Activated CD8-positive, alpha-beta memory T cell treated with anti-CD3 and anti-CD28 coated beads for 1 hour (primary cell): Measurements from ENCODE around the gene FBXO9.
A peak's percentile ranks its signal among the peaks of the same experiment; 100 is the strongest.

Source experiments
- DNase-seq, 2 donors: peaks; one replicate each; pipeline ENCODE4 v3.0.0-alpha.2; 2020; ENCODE audit warnings: low read depth in 1 of 2; ENCODE audit errors: extremely low read depth in 1 of 2

The FBXO9 gene

DNA sequence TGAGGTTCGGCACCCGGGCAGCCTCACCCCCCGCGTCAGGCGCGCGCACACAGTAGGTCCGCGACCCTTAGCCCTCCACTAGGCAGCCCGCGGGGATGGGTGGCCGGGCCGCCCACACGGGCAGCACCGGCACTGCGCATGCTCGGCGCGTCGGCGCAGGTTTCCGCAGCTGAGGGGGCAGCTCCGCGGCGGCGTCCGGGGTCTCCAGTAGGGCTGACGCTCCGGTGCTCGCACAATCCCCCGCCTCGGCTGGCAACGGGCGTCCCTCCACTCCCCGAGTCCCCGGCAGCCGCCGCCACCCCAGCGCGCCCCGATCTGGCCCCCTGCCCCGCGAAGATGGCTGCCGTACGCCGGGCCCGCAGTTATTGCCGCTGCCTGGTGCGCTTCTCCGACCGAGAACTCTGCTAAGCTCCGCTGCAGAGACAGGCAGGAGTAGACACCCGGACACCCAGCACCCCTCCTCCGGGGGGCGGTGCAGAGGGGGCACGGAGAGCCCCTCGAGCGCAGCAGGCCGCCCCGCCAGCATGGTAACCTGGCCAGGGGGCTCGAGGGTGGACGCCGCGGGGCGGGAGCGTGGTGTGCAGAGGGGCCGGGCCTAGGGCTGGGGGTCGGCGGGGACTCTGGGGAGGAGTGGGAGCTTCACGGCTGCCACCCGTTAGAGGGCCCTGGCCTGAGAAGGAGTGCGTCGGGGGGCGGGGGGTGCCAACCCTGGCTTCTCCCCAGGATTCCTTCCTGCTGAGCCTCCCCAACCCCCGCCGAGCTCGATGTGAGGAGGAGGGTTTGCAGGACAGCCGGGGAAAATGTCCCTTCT is at the start of gene FBXO9:
Gene FBXO9 (plus strand): TSS at position 139 of the 811 bp plus-strand sequence. CDS start 386 bp downstream, at position 525.
- peak in 1 of 2 donors; percentile 63 for DNase-seq

DNA sequence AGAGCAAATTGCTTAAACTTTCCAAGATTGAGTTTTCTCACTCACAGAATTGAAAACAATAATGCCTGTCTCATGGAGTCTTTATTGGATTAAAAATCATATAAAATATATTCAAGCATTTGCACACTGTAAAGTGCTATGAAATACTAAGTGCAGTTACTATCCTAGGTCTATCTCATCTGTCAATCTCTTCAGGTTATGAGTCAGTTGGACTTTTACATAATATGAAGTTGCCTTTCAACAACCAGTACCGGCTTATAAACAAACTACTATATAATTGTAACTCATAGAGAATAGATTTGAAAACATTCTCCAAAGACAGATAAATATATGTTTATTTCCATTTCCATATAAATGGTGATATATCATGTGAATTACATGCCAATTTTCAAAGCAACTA is 49.7 kb upstream of the FBXO9 start:
- DNase-seq: no peak

DNA sequence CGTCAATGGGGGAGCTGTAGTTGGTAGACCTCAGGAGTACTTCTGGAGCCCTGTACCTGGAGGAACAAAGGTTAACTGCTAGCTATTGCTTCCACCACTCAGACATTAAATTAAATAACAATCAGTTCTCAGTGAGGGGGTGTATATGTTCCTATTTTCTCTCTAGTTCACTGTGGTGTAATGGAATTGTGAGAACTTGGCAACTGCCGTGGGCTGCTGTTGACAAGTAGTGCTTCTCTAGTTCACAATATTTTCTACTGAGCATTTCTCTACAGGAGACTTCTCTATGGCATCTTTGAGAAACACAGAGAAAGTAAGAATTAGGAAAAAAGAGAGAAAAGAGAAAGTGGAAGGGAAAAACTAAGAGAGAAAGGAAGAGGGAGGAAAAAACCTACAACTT is 46.8 kb upstream of the FBXO9 start:
- DNase-seq: no peak

DNA sequence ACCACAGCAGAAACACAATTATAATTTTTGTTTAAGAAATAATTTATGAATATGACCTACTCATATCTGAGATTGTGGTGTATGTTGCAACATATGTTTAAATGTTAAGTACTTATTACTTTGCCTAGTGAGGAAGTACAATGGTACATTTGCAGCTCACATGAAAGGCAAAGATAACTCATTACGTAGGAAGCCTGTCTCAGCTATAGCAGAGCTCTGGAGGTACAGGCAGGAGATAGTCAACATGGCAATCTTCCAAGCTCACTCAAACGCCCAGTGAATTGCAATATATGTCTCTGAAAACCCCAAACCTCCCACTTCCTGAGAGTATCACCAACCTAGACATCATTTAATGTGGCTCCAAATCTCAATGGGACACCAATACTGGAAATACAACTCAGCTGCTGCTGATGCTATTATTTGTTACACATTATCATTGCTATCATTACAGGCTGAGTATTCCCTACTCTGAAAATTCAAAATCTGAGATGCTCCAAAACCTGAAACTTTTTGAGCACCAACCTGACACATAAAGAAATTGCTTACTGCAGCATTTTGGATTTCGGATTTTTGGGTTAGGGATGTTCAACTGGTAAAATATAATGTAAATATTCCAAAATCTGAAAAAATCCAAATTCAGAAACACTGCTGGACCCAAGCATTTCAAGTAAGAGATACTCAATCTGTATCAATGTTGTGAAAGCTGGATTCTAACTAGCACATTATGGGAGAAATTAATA is 45.0 kb upstream of the FBXO9 start:
- no peak for DNase-seq

DNA sequence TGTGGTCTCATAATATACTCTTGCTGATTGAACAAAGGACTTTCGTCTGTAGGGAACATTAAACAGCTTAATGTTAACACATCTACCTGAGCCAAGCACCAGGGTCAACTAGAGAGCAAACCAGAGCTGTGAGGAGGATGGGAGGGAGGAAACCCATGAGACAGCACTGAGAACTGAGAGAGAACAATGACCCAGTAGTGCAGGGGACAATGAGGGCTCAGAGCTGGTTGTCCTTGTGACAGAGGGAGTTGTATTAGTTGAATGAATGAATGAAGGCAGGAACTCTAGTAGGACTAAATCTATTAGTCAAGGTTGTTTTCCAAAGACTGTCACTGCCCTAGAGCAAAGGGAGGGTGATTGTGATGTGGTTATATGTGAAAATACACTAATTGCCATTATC is 41.9 kb upstream of the FBXO9 start:
- DNase-seq: no peak

DNA sequence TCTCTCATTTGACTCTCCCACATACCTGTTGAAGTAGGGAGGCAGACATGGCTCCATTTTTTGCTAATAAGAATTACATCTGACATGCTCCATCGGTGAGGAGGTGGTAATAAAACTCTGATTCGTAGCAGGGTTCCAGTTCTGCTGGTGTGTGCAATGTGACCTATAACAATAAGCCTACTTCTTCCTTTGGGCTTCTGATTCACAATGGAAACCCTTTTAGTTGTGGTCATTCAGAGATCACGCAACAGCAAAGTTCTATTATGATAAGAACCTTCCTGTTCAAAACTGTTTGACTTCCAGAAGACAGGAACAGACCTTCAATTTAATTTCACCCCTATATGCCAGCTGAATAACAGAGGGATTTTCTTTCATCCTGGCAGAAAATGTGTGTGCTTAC is 38.7 kb upstream of the FBXO9 start:
- DNase-seq: no peak

DNA sequence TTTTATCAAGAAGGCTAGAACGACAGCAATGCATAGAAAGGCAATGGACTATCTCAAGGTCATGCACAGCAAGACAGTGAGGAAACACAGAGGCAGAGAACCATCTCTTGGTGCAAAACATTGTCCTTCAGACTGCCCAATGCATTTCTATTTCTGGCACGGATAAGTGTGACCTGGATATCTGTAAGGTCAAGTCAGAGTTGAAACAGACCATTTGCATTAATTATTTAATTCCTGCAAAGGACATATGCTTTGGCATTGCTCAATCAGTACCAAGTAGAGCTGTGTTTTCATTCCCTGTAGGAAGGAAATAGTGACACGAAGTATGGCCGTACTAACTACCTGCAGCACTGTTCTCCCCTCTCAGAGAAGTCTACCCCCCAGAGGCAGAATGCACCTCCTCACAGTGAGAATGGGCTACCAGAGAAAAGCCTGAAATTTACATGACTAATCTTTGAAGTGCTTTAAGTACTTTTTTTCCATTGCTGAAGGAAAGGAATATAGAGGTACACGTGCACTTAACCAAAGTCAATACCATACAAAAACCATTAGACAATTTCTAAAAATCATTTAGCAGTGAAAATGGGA is 38.0 kb upstream of the FBXO9 start:
- DNase-seq: no peak

DNA sequence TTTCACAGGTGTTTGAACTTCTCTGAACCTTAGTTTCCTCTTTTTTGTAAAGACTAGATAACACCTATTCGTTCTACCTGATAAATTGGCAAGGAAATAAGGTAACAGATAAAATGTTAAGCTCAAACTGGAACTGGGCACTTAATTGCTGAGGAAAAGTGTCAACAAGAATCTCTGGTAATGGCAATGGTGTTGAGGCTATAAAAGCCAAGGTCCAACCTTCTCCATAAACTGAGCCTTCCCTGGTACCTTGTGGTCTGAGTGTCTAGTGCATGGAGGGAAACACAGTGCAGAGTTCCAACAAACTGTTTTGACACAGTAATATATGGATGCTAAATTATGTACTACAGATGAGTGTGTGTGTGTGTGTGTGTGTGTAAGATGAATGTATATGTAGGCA is 36.7 kb upstream of the FBXO9 start:
- no peak for DNase-seq

DNA sequence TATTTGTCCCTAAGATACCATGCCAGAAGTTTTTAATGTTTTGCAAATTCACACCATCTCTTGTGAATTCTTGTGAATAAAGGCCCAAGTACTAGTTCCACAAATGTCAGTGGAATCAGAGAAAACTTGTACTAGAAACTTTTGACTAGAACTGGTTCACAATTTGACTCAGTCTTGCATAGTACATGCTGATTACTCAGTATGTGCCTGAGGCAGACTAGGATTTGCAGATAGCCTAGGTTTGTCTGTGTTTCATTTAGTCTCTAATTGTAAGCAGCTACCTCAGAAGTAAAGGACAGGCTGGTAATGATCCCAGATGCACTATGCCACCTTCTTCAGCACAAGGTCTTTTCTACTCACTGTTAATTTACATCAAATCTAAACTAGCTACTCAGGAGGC is 35.9 kb upstream of the FBXO9 start:
- DNase-seq: no peak

DNA sequence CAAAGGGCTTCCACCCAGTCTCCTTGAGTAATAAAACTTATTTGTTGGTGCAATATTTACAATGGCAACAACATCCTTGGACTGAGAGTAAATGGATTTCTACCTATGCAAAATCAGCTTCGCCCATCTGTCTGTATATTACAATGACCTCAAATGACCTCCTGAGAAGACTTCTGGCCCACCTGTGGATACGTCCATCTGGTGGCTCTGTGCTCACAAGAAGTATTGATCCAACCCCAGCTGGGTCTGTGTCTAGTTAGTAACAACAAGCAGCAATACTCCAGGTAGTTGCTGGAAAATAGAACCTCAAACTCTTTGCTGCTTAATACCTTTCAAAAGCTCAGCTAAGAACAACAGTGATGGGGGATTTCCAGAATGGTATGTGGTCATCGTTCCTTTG is 35.4 kb upstream of the FBXO9 start:
- no peak for DNase-seq

DNA sequence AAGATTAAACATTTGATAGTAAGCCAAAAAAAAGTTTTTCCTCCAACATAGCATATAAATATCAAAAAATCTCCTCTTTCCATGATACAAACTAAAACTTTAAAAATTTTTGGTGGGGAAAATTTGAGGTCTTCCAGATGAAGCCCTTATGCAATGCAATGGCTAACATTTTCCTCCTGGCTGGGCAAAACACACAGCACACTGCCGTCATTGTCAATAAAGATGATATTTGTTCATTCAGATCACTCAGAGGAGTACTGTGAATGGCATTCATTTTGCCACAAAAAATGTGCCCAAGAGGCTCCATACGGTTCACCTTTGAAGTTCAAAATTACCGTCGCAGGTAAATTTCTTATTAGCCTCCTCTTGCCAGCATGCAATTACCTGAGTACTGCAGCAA is 33.9 kb upstream of the FBXO9 start:
- DNase-seq: no peak

DNA sequence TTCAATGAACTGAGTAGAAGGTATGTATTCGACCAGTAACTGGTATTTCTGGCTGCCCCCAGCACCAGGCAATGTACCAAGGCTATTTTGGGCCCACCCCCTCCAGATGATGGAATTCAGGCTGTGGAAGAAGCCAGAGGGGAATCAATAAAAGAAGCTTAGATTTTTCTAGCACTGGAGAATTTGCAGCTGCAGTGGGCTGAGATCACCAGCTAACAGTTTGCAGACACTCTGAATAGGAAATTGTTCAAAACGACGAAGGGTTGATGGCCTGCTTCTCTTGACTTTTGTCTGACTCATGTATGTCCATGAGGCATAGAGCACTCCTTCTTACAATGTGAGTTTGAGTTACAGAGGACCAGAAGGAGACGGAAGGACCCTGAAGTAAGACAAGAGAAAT is 32.4 kb upstream of the FBXO9 start:
- no peak for DNase-seq

DNA sequence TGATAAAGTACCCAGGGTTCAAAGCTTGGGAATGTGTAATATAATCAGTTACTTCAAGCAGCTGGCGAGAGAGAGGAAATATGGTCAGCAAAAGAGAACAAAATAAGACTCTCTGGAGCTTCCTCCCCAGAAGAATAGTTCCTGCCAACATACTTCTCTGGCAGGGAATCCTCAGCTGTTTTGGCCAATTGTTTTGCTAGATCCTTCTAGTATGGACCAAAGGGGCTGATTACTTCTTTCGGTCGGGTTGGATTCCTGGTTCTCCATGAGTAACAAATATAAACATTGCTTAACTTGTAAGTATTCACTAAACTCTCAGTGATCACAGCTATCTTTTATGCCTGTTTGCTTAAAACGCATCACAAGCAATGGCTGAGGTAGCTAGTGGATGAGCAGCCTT is 31.4 kb upstream of the FBXO9 start:
- no peak for DNase-seq

DNA sequence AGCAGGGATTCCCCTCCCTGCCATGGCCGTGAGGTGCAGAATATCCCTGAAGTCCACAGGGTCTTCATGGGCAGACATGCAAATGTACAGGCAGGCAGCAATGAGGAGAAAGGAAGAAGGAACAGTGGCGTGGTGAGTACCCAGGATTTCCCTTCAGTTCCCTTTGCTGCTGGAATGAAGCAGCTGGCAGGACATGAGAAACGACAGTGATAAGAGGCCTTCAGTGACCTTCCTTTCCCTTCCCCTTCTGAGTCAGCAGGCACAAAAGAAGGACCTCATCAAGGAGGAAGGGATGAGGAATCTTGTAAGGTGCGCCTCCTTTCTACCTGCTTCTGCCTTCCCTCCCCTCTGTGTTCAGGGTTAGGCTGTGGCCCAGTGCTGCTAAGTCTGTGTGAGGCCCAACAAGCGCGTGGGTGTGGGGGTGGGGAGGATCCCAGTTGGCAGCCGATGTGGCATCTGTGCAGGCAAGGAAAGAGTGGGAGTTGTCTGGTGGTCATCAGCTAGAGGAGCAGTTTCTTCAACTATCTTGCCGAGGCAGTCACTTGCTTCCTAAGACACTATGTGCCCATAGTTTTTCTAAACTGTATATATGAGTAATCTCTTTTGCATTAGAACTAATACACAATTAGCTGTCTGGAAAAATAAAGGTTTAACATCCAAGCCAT is 29.5 kb upstream of the FBXO9 start:
- no peak for DNase-seq

DNA sequence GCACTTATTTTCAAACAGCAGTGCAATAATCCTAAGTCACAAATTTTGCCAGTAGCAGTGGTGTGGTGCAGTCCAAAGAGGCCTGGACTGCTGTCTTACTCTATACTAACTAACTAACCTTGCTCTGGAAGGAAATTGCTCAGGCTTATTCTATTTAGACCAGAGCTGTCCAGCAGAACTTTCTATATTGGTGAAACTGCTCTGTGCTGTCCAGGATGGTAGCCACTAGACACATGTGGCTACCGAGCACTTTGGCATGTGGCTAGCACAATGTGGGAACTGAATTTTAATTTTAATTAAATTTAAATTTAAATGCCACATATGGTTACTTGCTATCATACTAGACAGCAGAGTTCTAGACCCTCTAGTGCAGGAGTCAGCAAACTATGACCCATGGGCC is 27.1 kb upstream of the FBXO9 start:
- no peak for DNase-seq

DNA sequence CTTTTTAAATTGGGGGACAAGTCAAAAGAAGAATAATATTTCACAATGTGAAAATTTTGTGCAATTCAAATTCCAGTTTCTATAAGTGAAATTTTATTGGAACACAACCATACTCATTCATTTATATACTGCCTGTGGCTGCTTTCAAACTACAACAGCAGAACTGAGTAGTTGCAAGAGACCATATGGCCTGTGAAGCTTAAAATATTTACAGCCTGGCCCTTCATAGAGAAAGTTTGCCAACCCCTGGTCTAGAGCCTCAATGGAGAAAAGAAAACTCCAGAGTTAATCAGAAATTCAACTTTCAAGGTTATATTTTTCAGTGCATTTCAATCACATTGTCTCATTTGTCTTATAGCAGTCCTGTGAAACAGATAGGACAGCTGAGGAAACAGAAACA is 26.6 kb upstream of the FBXO9 start:
- DNase-seq: no peak

DNA sequence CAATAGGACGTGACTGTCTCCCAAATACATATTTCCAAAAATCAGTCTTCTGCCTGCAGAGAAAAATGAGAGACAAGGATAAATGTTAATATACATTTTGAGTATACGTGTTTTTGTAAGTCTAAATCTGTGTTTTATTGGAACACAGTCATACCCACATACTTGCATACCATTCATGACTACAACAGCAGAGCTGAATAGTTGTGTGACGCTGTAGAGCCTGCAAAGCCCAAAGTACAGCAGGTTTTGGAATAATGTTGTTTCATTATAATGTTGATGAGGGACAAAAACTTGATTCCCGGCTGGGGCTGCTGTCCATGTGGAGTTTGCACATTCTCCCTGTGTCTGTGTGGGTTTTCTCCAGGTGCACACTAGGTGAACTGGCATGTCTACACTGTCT is 23.8 kb upstream of the FBXO9 start:
- DNase-seq: no peak

DNA sequence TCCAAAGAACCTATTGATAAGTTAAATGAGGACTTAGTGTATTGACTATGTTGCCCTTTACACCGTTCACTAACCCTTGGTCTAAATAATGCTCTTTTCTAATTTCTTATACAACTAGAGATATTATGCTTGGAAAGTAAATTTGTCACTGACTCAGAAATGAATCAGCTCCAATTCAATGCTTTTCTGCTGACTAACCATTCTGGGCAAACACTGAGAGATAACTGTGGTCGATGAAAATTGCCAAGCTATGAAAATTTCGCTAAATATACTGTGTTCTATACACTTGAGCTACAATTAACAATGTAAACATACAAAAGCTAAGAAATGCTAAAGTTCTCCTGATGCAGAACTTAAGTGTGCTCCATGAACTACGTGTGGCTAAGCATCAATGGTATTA is 23.1 kb upstream of the FBXO9 start:
- no peak for DNase-seq

DNA sequence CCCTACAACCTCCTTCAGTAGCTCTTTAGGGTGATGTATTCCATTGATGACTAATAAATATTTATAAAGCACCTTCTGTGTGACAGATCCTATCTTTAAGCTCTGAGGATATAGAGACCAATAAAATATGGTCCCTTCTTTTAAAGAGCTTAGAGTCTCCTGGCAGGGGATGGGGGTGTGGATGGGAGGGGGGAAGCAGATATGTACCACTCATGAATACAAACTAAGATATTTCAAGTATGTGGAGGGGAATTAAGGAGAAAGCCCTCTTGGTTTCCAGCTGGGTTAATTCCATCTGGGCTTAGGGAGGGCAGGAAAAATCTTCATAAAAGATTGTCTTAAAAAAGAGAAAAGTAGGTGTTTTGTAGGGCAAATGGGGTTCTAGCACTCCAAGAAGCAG is 21.6 kb upstream of the FBXO9 start:
- DNase-seq: no peak

DNA sequence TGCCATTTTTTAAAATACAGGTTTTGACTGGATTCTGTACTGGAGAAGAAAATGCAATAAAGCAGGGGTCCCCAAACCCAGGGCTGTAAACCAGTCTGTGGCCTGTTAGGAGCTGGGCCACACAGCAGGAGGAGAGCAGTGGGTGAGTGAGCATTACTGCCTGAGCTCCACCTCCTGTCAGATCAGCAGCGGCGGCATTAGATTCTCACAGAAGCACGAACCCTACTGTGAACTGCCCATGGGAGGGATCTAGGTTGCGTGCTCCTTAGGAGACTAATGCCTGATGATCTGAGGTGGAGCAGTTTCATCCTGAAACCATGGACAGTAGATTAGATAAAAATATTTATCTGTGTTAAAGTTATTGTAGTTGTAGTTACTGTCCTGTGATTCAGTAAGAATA is 21.1 kb upstream of the FBXO9 start:
- DNase-seq: no peak

DNA sequence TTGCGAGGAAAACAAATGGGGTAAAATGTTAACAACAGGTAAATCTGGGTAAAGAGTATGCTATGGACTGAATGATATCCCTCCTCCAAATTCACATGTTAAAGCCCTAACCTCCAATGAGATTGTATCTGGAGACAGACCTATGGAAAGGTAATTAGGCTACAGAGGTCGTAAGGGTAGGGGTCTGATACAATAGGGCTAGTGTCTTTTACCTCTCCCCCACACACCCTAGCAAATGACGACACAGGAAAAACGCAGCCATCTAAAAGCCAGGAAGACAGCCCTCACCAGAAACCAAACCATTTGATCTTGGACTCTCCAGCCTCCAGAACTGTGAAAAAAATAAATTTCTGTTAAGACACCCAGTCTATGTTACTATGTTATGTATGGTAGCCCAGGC is 20.6 kb upstream of the FBXO9 start:
- DNase-seq: no peak
